Tibial artery (tissue), 4 donors: Measurements from ENCODE around the gene ATXN7L1.

ENCODE experiments used
- DNase-seq, 2 donors: peaks; one replicate each; pipeline ENCODE4 v3.0.0-alpha.2; 2019
- H3K27ac ChIP-seq, 2 donors: fragments of 200-600 bp; sonication (generic) in 1 of 2; 1 replicate in 1 of 2; 2 replicates in 1 of 2; pipeline ENCODE4 v1.5.1; 2018 to 2019; ENCODE audit warnings: mild to moderate bottlenecking in 1 of 2
- H3K27me3 ChIP-seq, 2 donors: fragments of 200-600 bp; sonication (generic) in 1 of 2; one replicate each; pipeline versions ENCODE4 v1.5.1 to v1.6.0; 2016 to 2019
- H3K36me3 ChIP-seq, 3 donors: fragments of 200-600 bp; sonication (generic) in 2 of 3; one replicate each; pipeline ENCODE4 v1.5.1; 2016 to 2019; ENCODE audit warnings: mild to moderate bottlenecking in 2 of 3
- H3K4me1 ChIP-seq, 4 donors: fragments of 200-600 bp; sonication (generic) in 2 of 4; 1 replicate in 3 of 4; 2 replicates in 1 of 4; pipeline ENCODE4 v1.5.1; 2016 to 2019
- H3K4me3 ChIP-seq, 2 donors: fragments of 200-600 bp; sonication (generic) in 1 of 2; 1 replicate in 1 of 2; 2 replicates in 1 of 2; pipeline ENCODE4 v1.5.1; 2018 to 2019; ENCODE audit warnings: mild to moderate bottlenecking in 2 of 2
- H3K9me3 ChIP-seq, 3 donors: fragments of 200-600 bp; sonication (generic) in 1 of 3; one replicate each; pipeline ENCODE4 v1.5.1; 2016 to 2019
- intact Hi-C: fragments of 100-400 bp; cut with DNase I; formaldehyde crosslinking; loops from one replicate; pipeline ENCODE4 v1.15.0; 2023; ENCODE audit warnings: low total_unique reads
- TF ChIP-seq, protein P1 (sequence below), 2 experiments: fragments of 200-600 bp in 1 of 2; fragments of 450-650 bp in 1 of 2; IDR thresholded peaks; one replicate each; pipeline ENCODE4 v1.5.1; 2017 to 2019; ENCODE audit warnings: antibody characterized with exemption in 2 of 2, mild to moderate bottlenecking in 1 of 2, moderate library complexity in 1 of 2

ATXN7L1 gene

DNA sequence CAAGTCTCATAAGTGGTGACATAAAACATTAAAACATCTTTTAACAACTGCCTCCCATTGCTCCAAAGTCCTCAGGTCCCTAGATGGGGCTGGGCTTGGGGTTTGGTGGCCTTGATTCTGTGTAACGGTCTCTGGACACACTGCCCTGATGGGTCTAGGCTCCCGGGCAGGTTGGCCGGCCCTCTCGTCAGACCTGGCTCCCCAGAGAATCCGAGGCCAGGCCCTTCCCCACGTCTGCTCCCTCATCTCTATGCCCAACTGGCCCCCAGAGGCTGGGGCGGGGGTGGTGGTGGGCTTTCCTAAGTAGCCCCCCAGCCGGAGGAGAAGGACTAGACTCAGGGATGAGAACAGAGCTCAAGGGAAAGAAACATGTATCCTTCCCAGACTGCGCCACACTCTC lies 263.6 kb downstream of the ATXN7L1 start:
- DNase-seq = no peak
- intact Hi-C loops = no loop called here
- Histone ChIP-seq H3K4me1 (no peaks in the 10 kb centered on the region), H3K27me3 (no peaks in the 10 kb centered on the region), H3K9me3 (no peaks in the 10 kb centered on the region), H3K4me3 (no peak overlapping the region), H3K27ac (no peak overlapping the region), H3K36me3 (peaks cover 34 to 51% (median 39%) of the 10 kb centered on the region in 3 donors)
- TF ChIP-seq, protein P1, sequence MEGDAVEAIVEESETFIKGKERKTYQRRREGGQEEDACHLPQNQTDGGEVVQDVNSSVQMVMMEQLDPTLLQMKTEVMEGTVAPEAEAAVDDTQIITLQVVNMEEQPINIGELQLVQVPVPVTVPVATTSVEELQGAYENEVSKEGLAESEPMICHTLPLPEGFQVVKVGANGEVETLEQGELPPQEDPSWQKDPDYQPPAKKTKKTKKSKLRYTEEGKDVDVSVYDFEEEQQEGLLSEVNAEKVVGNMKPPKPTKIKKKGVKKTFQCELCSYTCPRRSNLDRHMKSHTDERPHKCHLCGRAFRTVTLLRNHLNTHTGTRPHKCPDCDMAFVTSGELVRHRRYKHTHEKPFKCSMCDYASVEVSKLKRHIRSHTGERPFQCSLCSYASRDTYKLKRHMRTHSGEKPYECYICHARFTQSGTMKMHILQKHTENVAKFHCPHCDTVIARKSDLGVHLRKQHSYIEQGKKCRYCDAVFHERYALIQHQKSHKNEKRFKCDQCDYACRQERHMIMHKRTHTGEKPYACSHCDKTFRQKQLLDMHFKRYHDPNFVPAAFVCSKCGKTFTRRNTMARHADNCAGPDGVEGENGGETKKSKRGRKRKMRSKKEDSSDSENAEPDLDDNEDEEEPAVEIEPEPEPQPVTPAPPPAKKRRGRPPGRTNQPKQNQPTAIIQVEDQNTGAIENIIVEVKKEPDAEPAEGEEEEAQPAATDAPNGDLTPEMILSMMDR (IDR thresholded peaks at IDR 0.05) = no peak

DNA sequence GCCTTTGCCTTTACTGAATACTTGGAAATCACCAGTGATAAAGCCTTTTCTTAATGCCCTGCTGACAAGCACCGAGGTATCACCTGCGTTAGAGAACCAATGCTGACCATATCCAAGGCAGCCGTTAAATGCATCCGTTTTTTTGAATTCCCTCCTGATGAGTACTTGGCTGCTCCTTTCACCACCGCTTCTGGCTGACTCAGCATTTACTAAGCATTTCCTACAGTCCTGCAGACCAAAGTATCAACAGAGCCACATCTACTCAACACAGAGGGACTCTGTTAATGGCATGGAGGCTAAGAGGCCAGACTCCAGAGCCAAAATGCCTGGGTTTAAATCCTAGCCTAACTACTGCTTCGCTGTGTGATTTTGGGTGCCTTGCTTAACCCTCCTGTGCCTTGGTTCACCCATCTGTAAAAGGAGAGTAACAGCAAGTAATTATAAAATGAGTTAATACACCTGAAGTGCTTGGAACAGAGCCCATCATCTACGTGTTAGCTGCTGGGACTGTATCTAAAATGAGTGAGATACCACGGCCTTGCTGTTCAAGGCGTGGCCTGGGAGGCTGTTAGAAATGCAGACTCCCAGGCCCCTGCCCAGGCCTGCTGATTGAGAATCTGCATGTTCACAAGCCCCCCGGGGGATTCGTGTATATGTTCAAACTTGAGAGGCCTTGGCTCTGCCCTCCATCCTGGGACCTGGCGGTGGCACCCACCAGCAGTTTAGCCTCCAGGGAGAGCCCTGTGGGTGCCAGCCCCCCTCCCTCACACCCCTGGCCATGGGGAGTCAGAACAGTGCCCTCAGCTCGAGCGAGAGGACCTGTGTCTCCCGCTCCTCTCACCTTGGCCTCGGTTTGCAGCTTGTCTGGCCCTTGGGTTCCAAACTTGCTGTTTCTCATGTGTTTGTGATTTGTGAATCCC lies 264.3 kb downstream of the ATXN7L1 start:
- TF ChIP-seq, protein P1 (IDR thresholded peaks at IDR 0.05) = no peak
- Histone ChIP-seq H3K27ac (no peak overlapping the region), H3K27me3 (no peaks in the 10 kb centered on the region), H3K4me1 (no peaks in the 10 kb centered on the region), H3K9me3 (no peaks in the 10 kb centered on the region), H3K4me3 (no peak overlapping the region), H3K36me3 (peaks cover 34 to 45% (median 36%) of the 10 kb centered on the region in 3 donors)
- no peak for DNase-seq
- intact Hi-C loops = no loop called here

DNA sequence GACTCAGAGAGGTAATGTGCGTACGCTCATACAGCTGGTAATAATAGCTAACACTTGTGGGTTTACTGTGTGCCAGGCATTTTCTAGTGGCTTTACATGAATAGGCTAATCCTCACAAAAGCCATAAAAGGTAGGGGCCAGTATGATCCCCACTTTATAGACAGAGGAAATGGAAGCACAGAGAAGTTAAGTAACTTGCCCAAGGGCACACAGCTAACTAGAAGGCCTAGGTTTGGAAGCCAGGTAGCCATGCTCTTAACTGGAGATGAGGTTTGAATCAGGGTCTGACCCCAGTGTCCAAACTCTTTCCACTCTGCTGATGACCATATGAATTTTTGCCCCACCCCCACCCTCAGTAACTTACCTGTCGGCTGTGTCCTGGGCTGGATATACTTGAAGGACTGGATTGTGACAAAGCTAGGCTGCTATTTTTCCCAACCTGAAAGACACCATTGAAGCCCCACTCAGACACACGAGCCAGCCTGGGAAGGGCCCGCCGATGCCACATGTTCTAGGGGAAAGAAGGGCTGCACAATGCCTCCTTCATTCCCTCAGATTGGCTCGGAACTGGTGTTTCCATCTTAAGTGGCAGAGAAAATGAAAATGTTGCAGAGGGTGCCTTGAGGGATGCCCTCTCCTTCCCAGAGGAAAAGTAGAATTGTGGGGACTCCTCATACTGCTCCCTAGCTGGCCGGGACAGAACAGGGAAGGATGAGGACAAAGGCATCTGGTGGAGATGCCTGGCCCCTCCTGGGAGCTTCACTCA lies 266.1 kb downstream of the ATXN7L1 start:
- Histone ChIP-seq H3K27me3 (no peaks in the 10 kb centered on the region), H3K36me3 (peaks cover 22 to 36% (median 24%) of the 10 kb centered on the region in 3 donors), H3K9me3 (no peaks in the 10 kb centered on the region), H3K27ac (no peak overlapping the region), H3K4me3 (no peak overlapping the region), H3K4me1 (no peaks in the 10 kb centered on the region)
- intact Hi-C loops = no loop called here
- TF ChIP-seq, protein P1 (IDR thresholded peaks at IDR 0.05) = no peak
- DNase-seq = no peak

DNA sequence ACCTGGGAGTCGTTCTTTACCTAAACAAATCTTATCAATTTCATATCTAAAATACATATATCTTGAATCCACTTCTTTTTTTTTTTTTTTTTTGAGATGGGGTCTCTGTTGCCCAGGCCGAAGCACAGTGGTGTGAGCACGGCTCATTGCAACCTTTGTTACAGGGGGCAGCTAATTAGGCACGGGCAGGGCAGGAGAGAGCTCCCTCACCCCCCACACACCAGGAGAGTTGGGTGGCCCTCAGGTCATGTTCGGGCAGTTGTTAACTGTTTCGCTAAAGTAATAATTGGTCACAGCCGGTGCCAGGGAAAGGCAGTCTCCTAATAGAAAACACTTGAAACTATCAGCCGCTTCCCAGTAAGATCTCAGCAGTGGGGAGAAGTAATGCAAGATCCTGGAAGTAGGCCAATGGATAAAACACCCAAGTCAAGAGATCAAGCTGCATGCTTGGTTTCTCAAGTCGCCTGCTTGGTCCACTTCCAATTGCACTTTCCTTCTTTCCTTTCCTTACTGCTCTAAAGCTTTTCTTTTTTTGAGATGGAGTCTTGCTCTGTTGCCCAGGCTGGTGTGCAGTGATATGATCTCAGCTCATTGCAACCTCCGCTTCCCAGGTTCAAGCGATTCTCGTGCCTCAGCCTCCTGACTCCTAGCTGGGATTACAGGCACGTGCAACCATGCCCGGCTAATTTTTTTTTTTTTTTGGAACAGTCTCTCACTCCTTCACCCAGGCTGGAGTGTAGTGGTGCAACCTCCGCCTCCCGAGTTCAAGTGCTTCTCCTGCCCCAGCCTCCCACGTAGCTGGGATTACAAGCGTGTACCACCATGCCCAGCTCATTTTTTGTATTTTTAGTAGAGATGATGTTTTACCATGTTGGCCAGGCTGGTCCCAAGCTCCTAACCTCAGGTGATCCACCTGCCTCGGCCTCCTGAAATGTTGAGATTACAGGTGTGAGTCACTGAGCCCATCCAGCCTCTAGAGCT lies 273.8 kb downstream of the ATXN7L1 start:
- H3K27ac ChIP-seq = no peak overlapping the region
- H3K9me3 ChIP-seq = no peaks in the 10 kb centered on the region
- H3K4me1 ChIP-seq = no peaks in the 10 kb centered on the region
- H3K36me3 ChIP-seq = peaks cover 0 to 5% (median 0%) of the 10 kb centered on the region in 3 donors
- DNase-seq = no peak
- no peaks in the 10 kb centered on the region for H3K27me3 ChIP-seq
- TF ChIP-seq, protein P1 (IDR thresholded peaks at IDR 0.05) = no peak
- intact Hi-C loops = no loop called here
- no peak overlapping the region for H3K4me3 ChIP-seq
